ENCODE measurements around the gene CRIP3. TPM values are rescaled to one million over a fixed set of nuclear protein-coding genes. Genes with fewer than 3 reads are reported as not detected.

The CRIP3 gene
- total and polyA plus RNA-seq, 4 donors = 1.1 to 9.5 (median 2.4) TPM

- Histone ChIP-seq H3K4me3 (ENCODE audit: low read depth in 1 of 3, low read length in 3 of 3) (no peak overlapping the region), H3K4me1 (ENCODE audit: control insufficient read depth in 4 of 4, insufficient read depth in 4 of 4, low read length in 3 of 4) (peaks cover 6 to 26% (median 15%) of the 10 kb centered on the region in 4 donors), H3K27ac (ENCODE audit: low read depth in 1 of 2, low read length in 2 of 2) (peak overlapping the region; percentile 18 to 40), H3K27me3 (ENCODE audit: control insufficient read depth in 4 of 4, insufficient read depth in 4 of 4, low read length in 3 of 4) (no peaks in the 10 kb centered on the region), H3K36me3 (ENCODE audit: control insufficient read depth in 4 of 4, insufficient read depth in 3 of 4, low read depth in 1 of 4, low read length in 3 of 4) (no peaks in the 10 kb centered on the region), H3K9ac (ENCODE audit: low read depth in 1 of 2, low read length in 2 of 2) (no peak overlapping the region), H3K9me3 (ENCODE audit: control insufficient read depth in 4 of 4, low read length in 3 of 4) (no peaks in the 10 kb centered on the region)
- no peak for DNase-seq (ENCODE audit: low spot score)
- 75% methylated on average over 7 of the region's 7 CpGs for WGBS
- no peak for TF ChIP-seq SP1 (IDR thresholded peaks at IDR 0.05)
- TF ChIP-seq, protein P1, sequence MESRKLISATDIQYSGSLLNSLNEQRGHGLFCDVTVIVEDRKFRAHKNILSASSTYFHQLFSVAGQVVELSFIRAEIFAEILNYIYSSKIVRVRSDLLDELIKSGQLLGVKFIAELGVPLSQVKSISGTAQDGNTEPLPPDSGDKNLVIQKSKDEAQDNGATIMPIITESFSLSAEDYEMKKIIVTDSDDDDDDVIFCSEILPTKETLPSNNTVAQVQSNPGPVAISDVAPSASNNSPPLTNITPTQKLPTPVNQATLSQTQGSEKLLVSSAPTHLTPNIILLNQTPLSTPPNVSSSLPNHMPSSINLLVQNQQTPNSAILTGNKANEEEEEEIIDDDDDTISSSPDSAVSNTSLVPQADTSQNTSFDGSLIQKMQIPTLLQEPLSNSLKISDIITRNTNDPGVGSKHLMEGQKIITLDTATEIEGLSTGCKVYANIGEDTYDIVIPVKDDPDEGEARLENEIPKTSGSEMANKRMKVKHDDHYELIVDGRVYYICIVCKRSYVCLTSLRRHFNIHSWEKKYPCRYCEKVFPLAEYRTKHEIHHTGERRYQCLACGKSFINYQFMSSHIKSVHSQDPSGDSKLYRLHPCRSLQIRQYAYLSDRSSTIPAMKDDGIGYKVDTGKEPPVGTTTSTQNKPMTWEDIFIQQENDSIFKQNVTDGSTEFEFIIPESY (IDR thresholded peaks at IDR 0.05) = no peak
These were observed 20.6 kb downstream of the CRIP3 start for GRCh38 chr6:43287717-43288679.

DNA sequence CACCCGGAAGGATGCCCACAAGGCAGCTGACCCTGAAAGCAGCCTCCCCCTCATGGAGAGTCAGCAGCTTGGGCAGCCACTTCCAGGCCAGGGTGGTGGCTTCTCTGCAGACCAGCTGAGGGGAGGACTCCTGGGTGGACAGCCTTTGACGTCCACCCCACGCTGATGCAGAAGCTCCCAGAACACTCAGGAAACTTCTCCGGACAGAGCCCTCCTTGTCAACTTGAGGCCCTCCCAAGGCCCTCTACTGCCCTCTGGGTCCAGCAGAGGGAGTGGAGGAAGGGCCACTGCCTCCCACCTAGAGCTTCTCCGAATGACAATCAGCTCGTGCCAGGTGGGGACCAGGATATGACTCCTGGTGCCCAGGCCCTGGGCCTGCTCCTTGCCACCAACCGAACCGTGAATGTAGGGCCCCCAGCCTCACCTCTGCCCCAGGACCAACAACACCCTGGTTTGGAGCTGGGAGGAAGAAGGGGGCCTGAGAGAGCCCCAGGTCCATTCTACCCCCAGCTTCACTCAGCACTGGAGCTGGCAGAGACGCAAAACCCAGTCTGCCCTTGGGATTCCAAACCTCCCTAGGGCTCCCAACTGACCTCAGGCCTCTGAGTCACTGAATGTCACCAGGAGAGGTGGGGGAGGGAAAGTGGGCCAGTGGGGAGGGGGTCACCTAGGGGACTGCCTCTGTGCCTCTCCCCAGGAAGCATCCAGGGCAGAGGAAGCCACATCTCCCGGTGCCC is 21.5 kb downstream of the CRIP3 start:
- no peak for DNase-seq (ENCODE audit: low spot score)
- no peaks in the 10 kb centered on the region for H3K36me3 ChIP-seq (ENCODE audit: control insufficient read depth in 4 of 4, insufficient read depth in 3 of 4, low read depth in 1 of 4, low read length in 3 of 4)
- H3K4me3 ChIP-seq (ENCODE audit: low read depth in 1 of 3, low read length in 3 of 3) = no peak overlapping the region
- peak overlapping the region; percentile 40 to 59 for H3K27ac ChIP-seq (ENCODE audit: low read depth in 1 of 2, low read length in 2 of 2)
- 78% methylated on average over 10 of the region's 10 CpGs for WGBS
- no peak for TF ChIP-seq FOXA1 (IDR thresholded peaks at IDR 0.05)
- TF ChIP-seq TAF1 (conservative IDR thresholded peaks at IDR 0.05) = no peak
- peak; percentile 17 for TF ChIP-seq CTCF (IDR thresholded peaks at IDR 0.05; ENCODE audit: low read depth, low read length, missing input control)
- no peak for TF ChIP-seq ATF3 (IDR thresholded peaks at IDR 0.05)
- peak in 1 of 2 donors; percentile 43 for TF ChIP-seq RXRA (IDR thresholded peaks at IDR 0.05)
- TF ChIP-seq HNF4A (conservative IDR thresholded peaks at IDR 0.05) = peak in 1 of 2 donors; percentile 44
- TF ChIP-seq YY1 (IDR thresholded peaks at IDR 0.05) = no peak
- peak in 1 of 2 donors; percentile 80 for TF ChIP-seq JUND (IDR thresholded peaks at IDR 0.05)
- peak in 1 of 2 donors; percentile 61 for TF ChIP-seq RAD21 (IDR thresholded peaks at IDR 0.05)
- TF ChIP-seq, protein P2, sequence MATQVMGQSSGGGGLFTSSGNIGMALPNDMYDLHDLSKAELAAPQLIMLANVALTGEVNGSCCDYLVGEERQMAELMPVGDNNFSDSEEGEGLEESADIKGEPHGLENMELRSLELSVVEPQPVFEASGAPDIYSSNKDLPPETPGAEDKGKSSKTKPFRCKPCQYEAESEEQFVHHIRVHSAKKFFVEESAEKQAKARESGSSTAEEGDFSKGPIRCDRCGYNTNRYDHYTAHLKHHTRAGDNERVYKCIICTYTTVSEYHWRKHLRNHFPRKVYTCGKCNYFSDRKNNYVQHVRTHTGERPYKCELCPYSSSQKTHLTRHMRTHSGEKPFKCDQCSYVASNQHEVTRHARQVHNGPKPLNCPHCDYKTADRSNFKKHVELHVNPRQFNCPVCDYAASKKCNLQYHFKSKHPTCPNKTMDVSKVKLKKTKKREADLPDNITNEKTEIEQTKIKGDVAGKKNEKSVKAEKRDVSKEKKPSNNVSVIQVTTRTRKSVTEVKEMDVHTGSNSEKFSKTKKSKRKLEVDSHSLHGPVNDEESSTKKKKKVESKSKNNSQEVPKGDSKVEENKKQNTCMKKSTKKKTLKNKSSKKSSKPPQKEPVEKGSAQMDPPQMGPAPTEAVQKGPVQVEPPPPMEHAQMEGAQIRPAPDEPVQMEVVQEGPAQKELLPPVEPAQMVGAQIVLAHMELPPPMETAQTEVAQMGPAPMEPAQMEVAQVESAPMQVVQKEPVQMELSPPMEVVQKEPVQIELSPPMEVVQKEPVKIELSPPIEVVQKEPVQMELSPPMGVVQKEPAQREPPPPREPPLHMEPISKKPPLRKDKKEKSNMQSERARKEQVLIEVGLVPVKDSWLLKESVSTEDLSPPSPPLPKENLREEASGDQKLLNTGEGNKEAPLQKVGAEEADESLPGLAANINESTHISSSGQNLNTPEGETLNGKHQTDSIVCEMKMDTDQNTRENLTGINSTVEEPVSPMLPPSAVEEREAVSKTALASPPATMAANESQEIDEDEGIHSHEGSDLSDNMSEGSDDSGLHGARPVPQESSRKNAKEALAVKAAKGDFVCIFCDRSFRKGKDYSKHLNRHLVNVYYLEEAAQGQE (IDR thresholded peaks at IDR 0.05) = no peak
- H3K27me3 ChIP-seq (ENCODE audit: control insufficient read depth in 4 of 4, insufficient read depth in 4 of 4, low read length in 3 of 4) = no peaks in the 10 kb centered on the region
- H3K4me1 ChIP-seq (ENCODE audit: control insufficient read depth in 4 of 4, insufficient read depth in 4 of 4, low read length in 3 of 4) = peaks cover 6 to 26% (median 15%) of the 10 kb centered on the region in 4 donors
- H3K9me3 ChIP-seq (ENCODE audit: control insufficient read depth in 4 of 4, low read length in 3 of 4) = no peaks in the 10 kb centered on the region
- no peak overlapping the region for H3K9ac ChIP-seq (ENCODE audit: low read depth in 1 of 2, low read length in 2 of 2)
